GM18502 (cell line): Measurements from ENCODE around the gene TCHH.

Source experiments
- ATAC-seq: cut with Tn5 transposase; IDR thresholded peaks from one replicate; pipeline ENCODE4 v1.9.1; 2021; ENCODE audit warnings: mild to moderate bottlenecking; ENCODE audit not compliant: unreplicated experiment, poor library complexity

TCHH gene

DNA sequence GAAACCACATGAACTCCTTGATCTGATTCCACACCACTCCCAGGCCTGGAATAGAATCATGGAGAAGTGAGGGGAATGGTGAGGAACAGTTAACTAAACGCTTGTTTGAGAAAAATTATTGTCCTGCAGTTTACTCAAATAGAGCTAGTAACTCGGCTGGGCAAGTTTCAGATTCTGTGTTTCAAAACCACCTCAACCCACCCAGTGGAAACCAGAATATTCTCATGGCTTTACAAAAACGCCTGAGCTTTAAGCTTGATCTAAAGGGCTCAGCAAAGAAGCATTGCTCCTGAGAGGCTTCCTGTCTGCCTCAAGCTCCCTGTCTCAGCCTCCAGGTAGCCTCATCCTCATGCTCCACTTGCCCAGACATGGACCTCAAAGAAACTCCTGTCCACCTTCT lies 42.9 kb downstream of the TCHH start:
- no peak for ATAC-seq

DNA sequence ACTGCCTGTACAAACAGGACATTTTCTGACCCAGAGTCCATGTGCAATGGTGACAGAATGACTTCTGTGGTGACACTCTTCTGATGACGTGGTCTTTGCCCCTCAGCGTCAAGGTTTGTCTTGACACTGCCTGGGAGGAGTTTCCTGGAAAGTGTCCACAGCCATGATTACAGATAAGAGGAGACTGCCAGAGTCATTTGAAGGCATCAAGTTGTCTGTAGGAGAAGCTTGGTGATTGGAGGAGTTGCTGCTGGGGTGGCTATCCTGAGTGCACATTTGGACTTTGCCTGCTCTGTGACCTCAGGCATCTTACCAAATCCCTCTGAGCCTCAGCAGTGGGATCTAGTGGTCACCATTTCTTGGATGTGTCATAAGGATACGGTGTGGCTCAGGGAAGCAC lies 44.1 kb downstream of the TCHH start:
- ATAC-seq, result no peak

GRCh38 chr1:152067929-152068328 lies 47.3 kb downstream of the TCHH start:
- no peak for ATAC-seq

- no peak for ATAC-seq
These were observed 48.1 kb downstream of the TCHH start for GRCh38 chr1:152067150-152067549.

DNA sequence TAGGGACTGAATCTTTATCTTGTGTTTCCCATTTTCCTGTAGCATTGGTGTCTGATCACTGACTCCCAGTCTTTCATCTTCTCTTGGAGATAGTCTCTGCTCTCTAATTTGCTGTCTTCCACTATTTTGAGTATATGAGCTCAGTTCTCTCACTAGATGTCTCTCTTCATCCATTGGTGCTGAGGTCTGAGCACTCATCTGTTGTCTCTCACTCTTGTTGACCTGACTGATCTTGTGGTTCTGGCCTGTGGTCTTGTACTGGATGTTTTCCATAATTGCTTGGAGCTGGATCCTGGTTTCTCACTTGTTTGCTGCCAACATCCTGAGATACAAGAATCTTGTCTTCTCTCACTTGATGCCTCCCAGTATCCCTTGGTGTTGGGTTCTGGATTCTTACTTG lies 53.3 kb downstream of the TCHH start:
- no peak for ATAC-seq
